ENCODE measurements around the gene NNMT. TPM values are rescaled to one million over a fixed set of nuclear protein-coding genes. Genes with fewer than 3 reads are reported as not detected.

The NNMT gene
- total and polyA plus RNA-seq, 2 donors (not counting 3 experiments of a cell fraction or from before 2014, with no cell fraction given), result 330 to 454 TPM

DNA sequence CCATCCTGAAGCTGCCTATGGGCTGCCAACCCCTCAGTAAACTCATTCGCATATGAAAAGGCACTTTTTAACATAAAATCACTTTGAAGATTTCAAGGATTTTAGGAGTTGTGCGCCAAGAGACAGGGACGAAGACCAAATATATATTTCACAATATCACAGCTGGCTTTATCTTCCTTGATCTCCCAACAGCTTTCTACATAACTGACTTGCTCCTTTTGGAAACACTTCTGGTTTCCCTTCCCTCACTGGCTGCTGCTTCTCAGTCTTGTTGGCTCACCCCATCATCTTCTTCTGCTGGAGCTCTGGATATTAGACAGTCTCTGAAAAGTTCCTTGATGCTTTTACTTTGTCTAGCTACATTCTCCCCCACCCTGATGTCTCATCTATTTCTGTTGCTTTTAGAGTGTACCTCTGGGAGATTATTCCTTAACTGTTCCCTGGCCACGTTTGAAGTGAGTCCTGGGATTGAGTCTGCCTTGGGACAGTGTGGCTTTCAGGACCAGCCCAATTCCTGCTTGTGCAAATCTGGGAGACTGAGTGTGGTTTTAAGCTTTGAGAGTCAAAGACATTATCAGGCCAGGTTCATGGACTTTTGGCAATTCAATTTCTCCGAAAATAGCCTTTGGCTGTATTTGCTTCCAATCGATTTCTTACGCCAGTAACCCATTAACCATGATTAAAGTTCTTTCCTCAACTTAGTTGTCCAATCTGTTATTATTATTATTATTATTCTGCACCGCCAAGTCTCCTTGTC is 30.9 kb upstream of the NNMT start:
- Histone ChIP-seq H3K9me3 (replicated peaks; ENCODE audit: control insufficient read depth, insufficient read depth, low read length) (no peaks in the 10 kb centered on the region), H3K4me2 (ENCODE audit: insufficient read depth, low read length) (no peak overlapping the region), H3K27ac (ENCODE audit: insufficient read depth, low read depth, low read length) (no peak overlapping the region), H3K36me3 (ENCODE audit: control insufficient read depth in 2 of 2, extremely low read depth in 1 of 2, insufficient read depth in 2 of 2, low read length in 2 of 2) (no peaks in the 10 kb centered on the region), H4K20me1 (replicated peaks; ENCODE audit: control insufficient read depth, extremely low read depth, insufficient read depth, low read length) (no peaks in the 10 kb centered on the region), H3K4me3 (replicated peaks in 1 of 3; ENCODE audit: insufficient read depth in 1 of 3, low read depth in 1 of 3, low read length in 3 of 3) (no peak overlapping the region), H3K79me2 (ENCODE audit: control insufficient read depth, insufficient read depth, low read length) (no peaks in the 10 kb centered on the region), H3K27me3 (ENCODE audit: control insufficient read depth in 2 of 2, insufficient read depth in 2 of 2, low read length in 2 of 2) (peaks cover 17 to 19% of the 10 kb centered on the region in 2 experiments), H2AFZ (ENCODE audit: low read depth, low read length) (no peak overlapping the region), H3K4me1 (ENCODE audit: control insufficient read depth, extremely low read depth, insufficient read depth, low read length) (no peaks in the 10 kb centered on the region), H3K9ac (replicated peaks; ENCODE audit: extremely low read depth, insufficient read depth, low read length) (no peak overlapping the region), H3K9me1 (replicated peaks; ENCODE audit: control insufficient read depth, extremely low read depth, insufficient read depth, low read length) (no peaks in the 10 kb centered on the region)
- ChIA-PET POLR2A (no interaction called here), CTCF (interaction anchor here (1.1 to 11.9 kb wide), 9 partner anchors 13 to 469 kb away, joined by 3 to 539 read pairs (median 80); no protein-coding TSS in a partner anchor)
- no peak for TF ChIP-seq EZH2 (IDR thresholded peaks at IDR 0.05; ENCODE audit: borderline replicate concordance, low read depth, low read length, severe bottlenecking)
- no peak for TF ChIP-seq GATA2 (IDR thresholded peaks at IDR 0.05; ENCODE audit: insufficient read depth, insufficient read length, low read depth, low read length)
- no peak for TF ChIP-seq CTCF (IDR thresholded peaks at IDR 0.05; ENCODE audit: extremely low read depth in 1 of 2, insufficient read depth in 1 of 2, low read depth in 1 of 2, low read length in 2 of 2)
- TF ChIP-seq JUN (IDR thresholded peaks at IDR 0.05; ENCODE audit: borderline replicate concordance, insufficient read depth, insufficient read length, low read depth), result no peak
- no peak for TF ChIP-seq POLR2A (IDR thresholded peaks at IDR 0.05; ENCODE audit: low read depth, low read length)
- intact Hi-C loops (cut with micrococcal nuclease), result no loop called here
- dilution Hi-C loops (cut with MboI; ENCODE audit: extremely low pct_ligation_motif_present, low sequenced_read_pairs), result loop anchor here (25.0 kb wide), 1 partner anchor 228 kb away; no protein-coding TSS in a partner anchor
- DNase-seq (ENCODE audit: low read depth, low spot score) (no peak), FAIRE-seq (no peak)
- no TSS peak for BruUV-seq (replicated peaks)

Data from endothelial cell of umbilical vein (primary cell).